ENCODE data around the gene PTPRN2.

DNA sequence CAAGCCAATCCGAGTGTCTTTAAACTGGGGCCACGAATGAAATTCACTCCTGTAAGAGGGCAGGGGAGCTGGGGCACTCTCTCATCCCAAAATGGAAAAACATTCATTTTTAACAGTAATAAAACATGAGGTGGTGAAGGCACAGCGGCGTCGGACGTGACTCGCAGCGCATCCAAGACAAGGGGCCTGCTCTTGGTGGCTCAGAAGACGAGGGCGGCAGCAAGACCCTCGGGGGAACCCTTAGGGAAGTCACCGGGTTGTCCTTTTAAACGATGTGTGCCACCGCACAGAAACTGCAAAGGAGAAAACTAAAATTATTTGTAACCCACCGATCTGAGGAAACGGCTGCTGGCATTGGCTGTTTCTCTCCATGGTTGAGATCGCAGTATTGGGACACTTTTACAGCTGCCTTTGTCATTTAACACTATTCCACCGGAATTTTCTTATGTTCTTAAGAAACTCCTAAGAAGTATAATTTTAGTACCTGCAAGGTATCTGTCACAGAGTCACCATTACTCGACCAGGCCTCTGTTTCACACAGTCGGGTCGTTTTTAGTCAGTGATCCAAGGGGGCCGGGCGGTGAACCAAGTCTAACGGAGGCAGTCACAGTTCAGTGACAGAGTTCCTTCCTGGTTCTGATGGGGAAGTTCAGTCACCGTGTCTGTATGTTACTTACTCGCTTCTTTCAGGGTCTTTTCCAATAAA, 159.3 kb downstream of the PTPRN2 start:
- TF ChIP-seq POLR2AphosphoS5 (IDR thresholded peaks at IDR 0.05), result no peak
- no peak for TF ChIP-seq POLR2A (IDR thresholded peaks at IDR 0.05)
